GM06990 (cell line): ENCODE measurements around the gene RBFOX1.

Source experiments
- DNase-seq: peaks from one replicate; pipeline ENCODE4 v3.0.0-alpha.2; 2011; ENCODE audit not compliant: insufficient read length; ENCODE audit errors: extremely low read depth
- H3K27me3 ChIP-seq: replicated peaks from 2 replicates; pipeline ENCODE4 v1.6.0; 2011; ENCODE audit warnings: low read length; ENCODE audit not compliant: control insufficient read depth, insufficient read depth
- H3K36me3 ChIP-seq: 2 replicates; pipeline ENCODE4 v1.5.1; 2011; ENCODE audit warnings: low read length; ENCODE audit not compliant: control insufficient read depth, insufficient read depth
- H3K4me3 ChIP-seq: replicated peaks from 2 replicates; pipeline ENCODE4 v1.5.1; 2011; ENCODE audit warnings: low read depth, mild to moderate bottlenecking, control low read depth, low read length
- CTCF ChIP-seq: IDR thresholded peaks from 2 replicates; pipeline ENCODE4 v1.5.1; 2011; ENCODE audit warnings: low read length, control low read depth, mild to moderate bottlenecking, inconsistent platforms; ENCODE audit not compliant: insufficient read depth, poor library complexity, severe bottlenecking

RBFOX1 gene

GRCh38 chr16:7374614-7375174 is 42.0 kb downstream of the RBFOX1 start:
- no peak for DNase-seq
- H3K27me3 ChIP-seq: no peaks in the 10 kb centered on the region

GRCh38 chr16:7376227-7376626 is 43.6 kb downstream of the RBFOX1 start:
- Histone ChIP-seq H3K27me3 (no peaks in the 10 kb centered on the region), H3K36me3 (no peaks in the 10 kb centered on the region), H3K4me3 (no peak overlapping the region)
- DNase-seq: no peak
- no peak for TF ChIP-seq CTCF

More at GRCh38 chr16:7374614-7375174, 42.0 kb downstream of the RBFOX1 start:
- no peak for TF ChIP-seq CTCF
- no peaks in the 10 kb centered on the region for H3K36me3 ChIP-seq
- H3K4me3 ChIP-seq: no peak overlapping the region

- H3K4me3 ChIP-seq: no peak overlapping the region
- no peak for TF ChIP-seq CTCF
- DNase-seq: no peak
- no peaks in the 10 kb centered on the region for H3K36me3 ChIP-seq
- H3K27me3 ChIP-seq: no peaks in the 10 kb centered on the region
Observed at GRCh38 chr16:7377231-7377630, 44.6 kb downstream of the RBFOX1 start.

- Histone ChIP-seq H3K4me3 (no peak overlapping the region), H3K27me3 (no peaks in the 10 kb centered on the region), H3K36me3 (no peaks in the 10 kb centered on the region)
- no peak for DNase-seq
- TF ChIP-seq CTCF: no peak
Observed at GRCh38 chr16:7378024-7378695, 45.5 kb downstream of the RBFOX1 start.

GRCh38 chr16:7380441-7380840 is 47.8 kb downstream of the RBFOX1 start:
- H3K4me3 ChIP-seq: no peak overlapping the region
- no peak for TF ChIP-seq CTCF
- H3K27me3 ChIP-seq: no peaks in the 10 kb centered on the region
- no peaks in the 10 kb centered on the region for H3K36me3 ChIP-seq
- DNase-seq: no peak
